Endodermal cell (in vitro differentiated cells): ENCODE data around the gene PRKCB. TPM values are rescaled to one million over a fixed set of nuclear protein-coding genes. Genes with fewer than 3 reads are reported as not detected.
A peak's percentile ranks its signal among the peaks of the same experiment; 100 is the strongest.

Experiments
- DNase-seq: peaks from one replicate; pipeline ENCODE4 v3.0.0-alpha.2; 2017
- H3K27ac ChIP-seq: 2 replicates; pipeline ENCODE4 v1.5.1; 2013; ENCODE audit warnings: mild to moderate bottlenecking, low read depth, low read length, moderate library complexity
- H3K27me3 ChIP-seq: 2 replicates; pipeline ENCODE4 v1.6.1; 2013; ENCODE audit warnings: mild to moderate bottlenecking, low read length, moderate library complexity; ENCODE audit not compliant: insufficient read depth, control insufficient read depth, poor library complexity, severe bottlenecking
- H3K36me3 ChIP-seq: 2 replicates; pipeline ENCODE4 v1.7.0; 2013; ENCODE audit warnings: mild to moderate bottlenecking, low read length, moderate library complexity; ENCODE audit not compliant: control insufficient read depth, insufficient read depth
- H3K4me1 ChIP-seq: one replicate; pipeline ENCODE4 v1.7.0; 2013; ENCODE audit warnings: low read length; ENCODE audit not compliant: control insufficient read depth, insufficient read depth
- H3K4me3 ChIP-seq: 2 replicates; pipeline ENCODE4 v1.5.1; 2013; ENCODE audit warnings: mild to moderate bottlenecking, low read length, moderate library complexity
- H3K9ac ChIP-seq: 2 replicates; pipeline ENCODE4 v1.6.1; 2013; ENCODE audit warnings: mild to moderate bottlenecking, low read length, moderate library complexity; ENCODE audit not compliant: poor library complexity, severe bottlenecking; ENCODE audit errors: extremely low read depth
- H3K9me3 ChIP-seq: 2 replicates; pipeline ENCODE4 v1.6.1; 2013; ENCODE audit warnings: mild to moderate bottlenecking, low read length, moderate library complexity; ENCODE audit not compliant: control insufficient read depth
- H3K27ac Mint-ChIP-seq: 2 replicates; pipeline ENCODE4 v1.8.0; 2020; ENCODE audit warnings: mixed read lengths
- H3K27me3 Mint-ChIP-seq: 2 replicates; pipeline ENCODE4 v1.8.0; 2021; ENCODE audit warnings: mild to moderate bottlenecking, mixed read lengths; ENCODE audit not compliant: insufficient read depth
- H3K36me3 Mint-ChIP-seq: 2 replicates; pipeline ENCODE4 v1.8.0; 2020; ENCODE audit warnings: low read depth, mixed read lengths
- H3K4me1 Mint-ChIP-seq: 2 replicates; pipeline ENCODE4 v1.8.0; 2020; ENCODE audit warnings: mixed read lengths
- H3K4me3 Mint-ChIP-seq: 2 replicates; pipeline ENCODE4 v1.8.0; 2020; ENCODE audit warnings: mild to moderate bottlenecking, moderate library complexity, mixed read lengths
- H3K9me3 Mint-ChIP-seq: 2 replicates; pipeline ENCODE4 v1.8.0; 2020; ENCODE audit warnings: mild to moderate bottlenecking, mixed read lengths
- WGBS, 2 experiments: methylation state at CpG; one replicate each; pipeline versions ENCODE4 v1.1.5 to v1.1.7; 2013; ENCODE audit warnings: missing lambda C conversion rate in 2 of 2, mixed read lengths in 1 of 2; ENCODE audit not compliant: insufficient coverage in 1 of 2, insufficient read length in 1 of 2; 5-methylcytosine and 5-hydroxymethylcytosine counted together
- total RNA-seq, 2 donors: library from RNA; stranded (reverse); fragmentation: NEBNext Ultra II Directional in 1 of 2; extraction: Animal tissue kit (Norgen Biotek cat#: 25700) in 1 of 2; gene quantifications; 2 replicates in 1 of 2; 3 replicates in 1 of 2; pipeline ENCODE4 v1.2.1, GENCODE V29; 2021
- TF ChIP-seq, protein P1 (sequence below): fragments of 200-600 bp; sonication (generic); conservative IDR thresholded peaks from 2 replicates; pipeline ENCODE4 v1.5.0; 2021; ENCODE audit warnings: antibody characterized with exemption, mild to moderate bottlenecking

The PRKCB gene
- total RNA-seq, 2 donors from 2014 or later = 0.38 to 1.1 TPM

DNA sequence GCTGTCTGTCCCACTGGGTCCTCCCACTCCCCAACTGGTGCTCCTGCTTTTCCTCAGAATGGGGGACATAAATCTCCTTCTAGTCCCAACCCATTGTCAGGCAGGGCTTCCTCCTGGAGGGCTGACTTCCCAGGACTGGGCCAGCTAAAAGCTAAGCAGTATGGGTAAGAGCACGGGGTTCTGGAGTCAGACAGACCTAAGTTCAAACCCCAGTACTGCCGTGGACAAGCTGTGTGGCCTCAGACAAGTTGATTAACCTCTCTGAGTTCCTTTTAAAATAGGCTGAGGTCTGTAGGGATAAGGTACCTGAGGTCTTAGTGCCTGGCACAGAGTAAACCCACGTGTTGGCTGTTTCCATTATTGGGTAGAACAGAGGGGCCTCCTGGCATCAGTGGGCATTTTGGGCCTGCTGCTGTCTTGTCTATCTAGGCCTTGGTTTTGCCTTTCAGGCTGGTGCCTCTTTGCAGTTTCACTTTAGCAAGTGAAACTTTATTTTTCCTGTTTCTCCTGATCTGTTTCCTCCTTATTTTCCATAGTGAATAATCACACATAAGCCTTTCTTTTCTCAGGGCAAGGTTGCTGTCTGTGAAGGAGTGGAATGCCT is 114.6 kb downstream of the PRKCB start:
- H3K4me3 Mint-ChIP-seq = no peak overlapping the region
- H3K27ac ChIP-seq = no peak overlapping the region
- H3K4me1 ChIP-seq = no peaks in the 10 kb centered on the region

DNA sequence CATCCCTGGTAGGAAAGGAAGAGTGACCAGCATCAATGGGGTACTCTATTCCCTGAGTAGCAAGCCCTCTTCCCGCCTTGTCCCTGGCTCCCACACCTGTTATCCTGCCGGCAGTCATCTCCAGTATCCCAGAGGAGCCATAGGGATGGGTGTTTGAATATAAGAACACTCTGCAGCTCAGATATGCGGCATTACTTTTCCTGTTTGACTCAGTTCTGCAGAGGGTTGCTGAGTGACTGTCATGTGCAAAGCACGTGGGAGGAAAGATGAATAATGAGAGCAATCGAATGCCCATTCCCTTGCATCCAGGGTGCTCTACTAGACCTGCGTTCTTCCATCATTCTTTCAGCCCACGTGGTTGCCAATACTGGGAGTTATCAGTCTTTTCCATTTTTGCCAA is 115.1 kb downstream of the PRKCB start:
- peaks cover 28% of the 10 kb centered on the region for H3K27me3 Mint-ChIP-seq

More for the DNA sequence above, 114.6 kb downstream of the PRKCB start:
- no peak for DNase-seq
- Histone ChIP-seq H3K4me3 (no peak overlapping the region), H3K36me3 (no peaks in the 10 kb centered on the region), H3K27me3 (peaks cover 21% of the 10 kb centered on the region), H3K9ac (no peak overlapping the region), H3K9me3 (no peaks in the 10 kb centered on the region)
- H3K27me3 Mint-ChIP-seq = peaks cover 24% of the 10 kb centered on the region
- TF ChIP-seq, protein P1, sequence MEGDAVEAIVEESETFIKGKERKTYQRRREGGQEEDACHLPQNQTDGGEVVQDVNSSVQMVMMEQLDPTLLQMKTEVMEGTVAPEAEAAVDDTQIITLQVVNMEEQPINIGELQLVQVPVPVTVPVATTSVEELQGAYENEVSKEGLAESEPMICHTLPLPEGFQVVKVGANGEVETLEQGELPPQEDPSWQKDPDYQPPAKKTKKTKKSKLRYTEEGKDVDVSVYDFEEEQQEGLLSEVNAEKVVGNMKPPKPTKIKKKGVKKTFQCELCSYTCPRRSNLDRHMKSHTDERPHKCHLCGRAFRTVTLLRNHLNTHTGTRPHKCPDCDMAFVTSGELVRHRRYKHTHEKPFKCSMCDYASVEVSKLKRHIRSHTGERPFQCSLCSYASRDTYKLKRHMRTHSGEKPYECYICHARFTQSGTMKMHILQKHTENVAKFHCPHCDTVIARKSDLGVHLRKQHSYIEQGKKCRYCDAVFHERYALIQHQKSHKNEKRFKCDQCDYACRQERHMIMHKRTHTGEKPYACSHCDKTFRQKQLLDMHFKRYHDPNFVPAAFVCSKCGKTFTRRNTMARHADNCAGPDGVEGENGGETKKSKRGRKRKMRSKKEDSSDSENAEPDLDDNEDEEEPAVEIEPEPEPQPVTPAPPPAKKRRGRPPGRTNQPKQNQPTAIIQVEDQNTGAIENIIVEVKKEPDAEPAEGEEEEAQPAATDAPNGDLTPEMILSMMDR = no peak
- WGBS, 2 experiments = 71 to 82% methylated on average over 2 to 3 of the region's 3 CpGs
- no peak overlapping the region for H3K27ac Mint-ChIP-seq
- no peaks in the 10 kb centered on the region for H3K9me3 Mint-ChIP-seq
- H3K4me1 Mint-ChIP-seq = peaks cover 13% of the 10 kb centered on the region
- H3K36me3 Mint-ChIP-seq = no peaks in the 10 kb centered on the region

DNA sequence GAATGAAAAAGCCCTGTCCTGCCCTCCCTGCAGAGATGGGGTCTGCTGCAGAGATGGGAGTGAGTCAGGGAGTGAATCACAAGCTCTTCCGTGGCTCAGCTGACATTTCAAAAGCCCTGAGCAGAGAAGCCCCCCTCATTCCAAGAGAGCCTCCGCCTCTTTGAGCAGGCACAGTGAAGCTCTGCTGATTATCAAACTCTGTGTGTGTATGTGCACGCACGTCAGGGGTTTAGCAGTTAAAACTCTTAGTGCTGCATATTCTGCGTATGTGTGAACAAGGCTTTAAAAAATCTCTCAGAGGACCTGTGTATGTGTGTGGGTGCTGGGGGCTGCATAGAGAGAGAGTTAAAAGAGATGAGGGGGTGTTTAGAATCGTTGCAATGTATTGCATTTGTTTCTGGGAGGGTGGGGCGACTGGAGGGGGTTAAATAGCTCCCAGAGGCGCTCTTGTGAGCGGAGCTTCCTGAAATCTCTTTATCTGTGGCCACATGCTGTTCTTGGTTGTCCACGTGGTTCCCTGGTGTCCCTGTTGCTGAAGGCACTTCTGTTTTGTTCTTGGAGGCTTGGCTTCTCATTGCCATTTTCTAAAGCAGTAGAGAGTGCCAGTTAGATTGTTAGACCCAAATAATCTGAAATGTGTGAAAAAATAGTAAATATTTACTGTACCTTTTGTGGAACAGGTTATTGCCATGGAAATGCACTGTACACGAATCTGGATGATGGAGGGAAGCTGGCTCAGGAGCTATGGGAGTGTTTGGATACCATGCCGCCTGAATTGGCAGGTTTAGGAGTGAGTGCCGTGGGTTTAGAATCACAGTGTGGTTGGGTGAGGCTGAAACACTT is 116.6 kb downstream of the PRKCB start:
- Histone ChIP-seq H3K4me3 (peak overlapping the region; percentile 42), H3K27ac (no peak overlapping the region)
- H3K27ac Mint-ChIP-seq = no peak overlapping the region

More for the DNA sequence above, 115.1 kb downstream of the PRKCB start:
- Histone ChIP-seq H3K4me1 (no peaks in the 10 kb centered on the region), H3K9ac (no peak overlapping the region), H3K27ac (no peak overlapping the region), H3K9me3 (no peaks in the 10 kb centered on the region), H3K36me3 (no peaks in the 10 kb centered on the region), H3K27me3 (peaks cover 24% of the 10 kb centered on the region), H3K4me3 (no peak overlapping the region)
- Mint-ChIP-seq H3K4me1 (peaks cover 13% of the 10 kb centered on the region), H3K9me3 (no peaks in the 10 kb centered on the region), H3K4me3 (no peak overlapping the region), H3K36me3 (no peaks in the 10 kb centered on the region), H3K27ac (no peak overlapping the region)
- no peak for DNase-seq
- TF ChIP-seq, protein P1 = no peak
- 73 to 76% methylated on average over 5 to 7 of the region's 7 CpGs for WGBS, 2 experiments

More for the DNA sequence above, 116.6 kb downstream of the PRKCB start:
- Histone ChIP-seq H3K27me3 (peaks cover 28% of the 10 kb centered on the region), H3K4me1 (no peaks in the 10 kb centered on the region), H3K9me3 (no peaks in the 10 kb centered on the region), H3K9ac (no peak overlapping the region), H3K36me3 (no peaks in the 10 kb centered on the region)
- H3K27me3 Mint-ChIP-seq = peaks cover 31% of the 10 kb centered on the region
- H3K4me3 Mint-ChIP-seq = peak overlapping the region; percentile 25
- no peaks in the 10 kb centered on the region for H3K9me3 Mint-ChIP-seq
- H3K4me1 Mint-ChIP-seq = peaks cover 13% of the 10 kb centered on the region
- TF ChIP-seq, protein P1 = no peak
- WGBS, 2 experiments = 36 to 59% methylated on average over 6 to 13 of the region's 13 CpGs
- DNase-seq = peak; percentile 57
- no peaks in the 10 kb centered on the region for H3K36me3 Mint-ChIP-seq
